Measurements from ENCODE around the gene DNAJC19.

DNA sequence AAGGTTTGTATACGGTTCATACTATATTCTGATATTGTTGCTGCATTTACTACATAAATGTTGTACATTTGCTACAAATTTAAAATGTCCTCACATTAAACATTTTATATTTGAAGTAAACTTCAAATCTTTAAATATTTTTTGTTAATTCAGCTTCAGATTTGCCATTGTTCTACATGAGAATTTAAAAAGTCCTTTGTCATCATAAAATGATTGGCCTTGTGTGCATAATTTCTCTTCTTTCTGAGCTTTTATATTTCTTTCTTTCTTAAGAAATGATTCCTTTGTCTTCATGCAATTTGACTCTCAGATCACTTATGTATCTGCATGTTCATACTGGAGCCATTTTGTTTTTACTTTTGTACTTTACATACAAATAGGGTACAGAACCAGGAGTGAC, 28.0 kb downstream of the DNAJC19 start:
- TF ChIP-seq, protein P1, sequence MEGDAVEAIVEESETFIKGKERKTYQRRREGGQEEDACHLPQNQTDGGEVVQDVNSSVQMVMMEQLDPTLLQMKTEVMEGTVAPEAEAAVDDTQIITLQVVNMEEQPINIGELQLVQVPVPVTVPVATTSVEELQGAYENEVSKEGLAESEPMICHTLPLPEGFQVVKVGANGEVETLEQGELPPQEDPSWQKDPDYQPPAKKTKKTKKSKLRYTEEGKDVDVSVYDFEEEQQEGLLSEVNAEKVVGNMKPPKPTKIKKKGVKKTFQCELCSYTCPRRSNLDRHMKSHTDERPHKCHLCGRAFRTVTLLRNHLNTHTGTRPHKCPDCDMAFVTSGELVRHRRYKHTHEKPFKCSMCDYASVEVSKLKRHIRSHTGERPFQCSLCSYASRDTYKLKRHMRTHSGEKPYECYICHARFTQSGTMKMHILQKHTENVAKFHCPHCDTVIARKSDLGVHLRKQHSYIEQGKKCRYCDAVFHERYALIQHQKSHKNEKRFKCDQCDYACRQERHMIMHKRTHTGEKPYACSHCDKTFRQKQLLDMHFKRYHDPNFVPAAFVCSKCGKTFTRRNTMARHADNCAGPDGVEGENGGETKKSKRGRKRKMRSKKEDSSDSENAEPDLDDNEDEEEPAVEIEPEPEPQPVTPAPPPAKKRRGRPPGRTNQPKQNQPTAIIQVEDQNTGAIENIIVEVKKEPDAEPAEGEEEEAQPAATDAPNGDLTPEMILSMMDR (IDR thresholded peaks at IDR 0.05) = no peak
- no peak for TF ChIP-seq POLR2A (IDR thresholded peaks at IDR 0.05)
- no peak for TF ChIP-seq POLR2AphosphoS5 (IDR thresholded peaks at IDR 0.05)
